Fibroblast of peridontal ligament (primary cell): ENCODE data around the gene TMEM144.

Experiments used
- DNase-seq: peaks from one replicate; pipeline ENCODE4 v3.0.0-alpha.2; 2010; ENCODE audit errors: extremely low read depth

Gene TMEM144

DNA sequence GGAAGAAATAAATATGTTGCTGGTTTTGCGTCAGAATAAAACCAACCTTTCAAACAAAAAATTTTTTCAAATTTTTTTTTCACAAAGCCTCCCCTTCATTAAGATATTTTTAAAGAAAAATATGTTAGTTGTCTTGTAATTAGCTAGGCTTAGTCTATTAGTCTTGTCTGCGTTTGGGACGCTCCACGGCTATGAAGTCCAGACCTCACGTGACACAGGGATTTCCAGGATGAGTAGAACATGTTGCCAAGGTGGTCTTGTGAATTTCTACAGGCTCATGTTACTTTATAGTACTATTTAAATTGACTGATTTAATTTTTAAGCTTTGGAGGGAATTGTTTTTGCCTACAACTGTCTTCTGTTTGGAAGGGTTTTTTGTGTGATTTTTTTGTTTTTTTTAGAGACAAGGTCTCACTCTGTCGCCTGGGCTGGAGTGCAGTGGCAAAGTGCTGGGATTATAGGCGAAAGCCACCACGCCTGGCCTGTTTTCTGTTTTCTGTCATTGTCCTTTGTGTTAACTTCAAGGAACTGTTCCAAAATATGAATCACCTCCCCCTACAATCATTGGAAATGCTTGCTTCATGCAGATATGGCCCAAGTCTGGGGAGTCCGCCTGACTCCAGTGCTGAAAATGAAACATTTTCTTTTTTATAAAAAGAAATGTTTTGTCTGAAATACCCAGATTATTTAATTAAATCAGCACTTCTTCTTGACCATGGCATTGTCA is 26.2 kb downstream of the TMEM144 start:
- DNase-seq, result no peak

DNA sequence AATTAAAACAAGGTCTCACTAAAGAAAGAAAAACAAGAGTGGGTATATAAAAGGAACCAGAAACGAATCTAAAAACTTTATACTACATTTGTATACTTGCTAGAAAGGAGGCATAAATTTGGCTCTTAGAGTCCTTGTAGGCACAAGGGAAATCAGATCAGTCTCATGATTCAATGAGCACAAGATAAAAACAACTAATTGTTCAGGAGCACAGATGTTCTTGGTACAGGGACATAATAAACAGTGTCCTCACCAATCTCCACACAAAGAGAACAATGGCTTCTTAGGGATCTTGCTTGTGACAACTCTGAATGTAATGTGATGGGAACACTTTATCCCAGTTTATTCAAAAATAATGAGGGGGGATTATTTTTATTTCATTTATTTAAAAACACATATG is 28.3 kb downstream of the TMEM144 start:
- no peak for DNase-seq

DNA sequence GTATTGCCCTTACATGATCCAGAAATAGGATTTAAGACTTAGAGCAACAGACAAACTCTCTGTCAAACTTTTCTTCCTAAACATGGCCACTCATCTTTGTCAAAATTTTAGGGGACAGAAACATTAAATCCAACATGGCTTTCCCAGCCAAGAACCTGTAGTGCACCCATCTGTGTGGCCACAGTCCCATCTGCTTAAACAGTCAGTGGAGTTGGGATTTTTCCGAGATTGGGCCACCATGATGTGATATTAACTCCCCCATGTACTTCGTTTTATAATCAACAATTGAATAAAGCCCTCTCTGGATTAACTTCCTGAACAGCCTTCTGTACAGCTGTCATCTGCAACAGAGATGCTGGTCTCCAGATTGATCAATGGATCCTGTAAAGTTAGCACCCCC is 28.9 kb downstream of the TMEM144 start:
- no peak for DNase-seq

DNA sequence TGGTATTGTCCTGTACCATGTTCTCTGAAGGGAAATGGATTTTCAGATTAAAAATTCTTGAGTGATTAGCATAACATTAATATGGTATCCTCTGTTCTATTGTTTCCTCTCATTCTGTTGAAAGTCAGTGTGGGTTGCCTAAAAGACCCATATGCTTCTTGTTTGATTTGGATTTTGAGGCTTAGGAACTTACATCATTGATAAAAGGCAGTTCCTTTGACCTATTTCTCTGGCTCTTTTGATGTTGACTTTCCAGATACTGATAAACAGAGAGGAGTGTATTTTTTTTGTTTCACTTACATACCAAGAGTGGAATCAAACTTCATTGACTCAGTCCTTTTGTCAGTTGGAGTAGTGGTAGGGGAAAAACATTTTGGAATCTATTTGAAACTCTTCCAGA is 32.8 kb downstream of the TMEM144 start:
- no peak for DNase-seq

DNA sequence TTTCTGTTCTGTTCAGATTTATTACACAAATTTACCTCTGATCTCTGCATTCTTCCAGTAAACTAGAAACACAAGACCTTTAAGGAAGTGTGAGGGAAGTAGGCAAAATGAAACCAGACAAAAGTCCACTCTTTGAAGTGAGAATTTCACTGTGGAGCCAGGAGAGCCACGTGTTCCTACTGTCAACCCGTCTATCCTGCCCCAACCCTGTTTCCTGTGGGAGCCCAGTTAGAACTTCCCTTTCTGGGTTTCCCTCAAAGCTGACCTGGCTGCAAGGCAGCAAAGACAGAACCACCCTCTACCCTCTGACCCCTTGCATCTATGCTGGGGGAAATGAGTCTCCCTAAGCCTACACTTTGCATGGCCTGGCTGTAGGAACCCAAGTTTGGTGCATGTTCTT is 40.0 kb downstream of the TMEM144 start:
- DNase-seq, result no peak

DNA sequence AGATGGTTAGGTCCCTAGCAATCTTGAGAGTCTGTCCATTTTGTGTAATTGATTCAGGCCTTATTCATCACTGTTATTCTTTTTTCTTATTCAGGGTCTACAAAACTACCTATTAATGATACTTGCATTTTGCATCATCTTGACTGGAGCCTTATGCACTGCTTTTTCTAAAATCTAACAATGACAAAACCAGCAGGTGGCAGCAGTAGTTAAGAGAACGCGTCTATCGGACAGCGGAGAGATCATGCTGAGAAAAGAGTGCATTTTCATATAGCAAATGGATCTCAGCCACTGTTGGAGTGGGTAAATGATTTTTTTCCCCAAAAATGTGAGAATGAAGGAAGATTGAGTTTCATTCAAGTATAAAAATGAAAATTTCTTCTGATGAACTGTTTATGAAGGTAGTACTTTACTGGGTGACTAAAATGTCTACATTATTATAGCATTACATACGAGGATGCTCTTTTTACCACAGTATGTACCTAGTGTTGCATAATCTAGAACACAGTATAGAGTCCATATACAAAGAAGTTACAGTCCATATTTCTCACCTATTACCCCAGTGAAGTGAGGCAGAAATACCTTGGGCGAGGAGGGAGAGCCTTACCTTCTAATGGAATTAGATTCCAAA is 43.2 kb downstream of the TMEM144 start:
- peak; percentile 78 for DNase-seq

DNA sequence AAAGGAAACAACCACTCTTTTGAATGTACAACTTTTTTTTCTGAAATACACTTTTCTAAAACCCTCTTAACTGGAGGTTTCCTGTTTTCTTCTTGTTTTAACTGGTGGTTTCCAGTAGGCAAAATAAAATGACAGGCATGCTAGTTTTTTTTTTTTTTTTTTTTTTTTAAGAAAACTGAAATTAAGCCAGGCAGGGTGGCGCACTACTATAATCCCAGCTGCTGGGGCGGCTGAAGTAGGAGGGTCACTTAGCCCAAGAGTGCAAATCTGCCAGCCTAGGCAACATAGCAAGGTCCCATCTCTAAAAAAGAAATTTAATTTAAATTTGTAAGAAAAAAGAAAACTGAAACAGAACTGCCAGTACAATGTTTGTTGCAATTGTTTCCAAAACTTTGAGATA is 44.0 kb downstream of the TMEM144 start:
- peak; percentile 9 for DNase-seq

DNA sequence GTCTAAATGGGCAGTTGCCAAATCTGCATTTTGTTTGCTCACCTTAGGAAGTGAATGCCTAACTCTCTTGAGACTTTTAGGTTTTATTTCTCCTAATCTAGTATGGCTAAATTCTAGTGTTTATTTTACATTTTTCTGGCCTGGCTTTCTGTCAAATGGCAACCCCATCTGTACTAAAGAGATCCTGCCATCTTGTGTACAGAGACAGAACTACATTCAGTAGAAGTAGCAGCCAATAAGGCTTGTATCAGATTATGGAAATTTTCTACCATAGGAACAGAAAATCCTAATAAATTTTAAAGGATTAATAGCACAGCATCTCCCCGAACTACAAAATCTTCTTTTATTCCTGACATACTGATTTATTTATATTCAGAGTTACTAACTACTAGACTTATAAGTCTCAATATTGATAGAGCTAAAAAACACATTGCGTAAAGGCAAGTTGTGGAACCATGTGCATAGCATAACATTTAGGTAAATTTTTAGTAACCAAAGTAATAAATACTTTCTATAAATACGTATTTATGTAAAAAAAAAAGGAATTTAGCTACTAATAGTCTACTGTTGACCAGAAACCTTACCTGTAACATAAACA is 45.5 kb downstream of the TMEM144 start:
- DNase-seq, result peak; percentile 79

DNA sequence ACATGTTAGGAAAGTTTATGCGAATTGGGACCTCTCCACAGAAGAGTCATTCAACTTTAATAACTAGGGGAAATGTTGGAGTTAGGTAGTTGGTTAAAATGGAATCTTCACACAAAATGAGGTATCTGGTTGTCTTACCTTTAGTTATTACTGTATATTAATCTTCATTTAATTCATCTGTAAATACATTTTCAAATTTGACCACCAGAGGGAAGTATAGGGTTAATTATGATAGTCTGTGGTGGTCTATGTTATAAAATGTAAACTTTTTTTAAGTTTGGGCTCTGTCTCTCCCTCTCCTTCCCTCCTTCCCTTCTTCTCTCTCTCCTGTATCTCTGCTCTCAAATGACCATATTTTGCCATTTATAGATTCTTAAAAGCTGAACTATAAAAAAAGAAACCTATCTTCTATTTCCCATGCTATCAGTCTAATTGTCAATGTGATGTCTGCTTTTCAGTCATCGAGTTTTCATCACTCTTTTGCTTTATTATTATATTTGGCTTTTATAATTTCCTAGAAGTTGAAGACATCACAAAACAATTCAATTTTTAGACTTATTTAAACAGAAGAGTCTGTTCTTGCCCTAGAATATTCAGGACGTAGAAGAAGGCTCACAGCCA is 49.8 kb downstream of the TMEM144 start:
- peak; percentile 73 for DNase-seq

DNA sequence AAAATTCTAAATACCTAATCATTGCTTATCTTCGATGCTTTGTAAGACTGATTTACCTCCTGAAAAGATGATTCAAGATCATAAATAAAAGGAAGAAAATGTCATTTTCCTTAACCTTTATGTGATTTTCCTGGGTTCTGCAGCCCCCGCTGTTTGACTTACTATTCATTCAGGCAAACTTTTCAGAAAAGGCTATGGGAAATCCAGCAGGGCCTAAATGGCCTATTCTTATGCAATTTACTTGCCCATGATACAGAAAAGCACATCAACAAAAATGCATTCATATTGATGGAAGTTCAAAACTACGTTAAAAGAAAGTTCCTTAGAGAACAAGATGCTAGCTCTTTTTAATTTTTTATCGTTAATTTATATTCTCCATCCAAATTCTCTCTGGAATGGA is 51.2 kb downstream of the TMEM144 start:
- no peak for DNase-seq

DNA sequence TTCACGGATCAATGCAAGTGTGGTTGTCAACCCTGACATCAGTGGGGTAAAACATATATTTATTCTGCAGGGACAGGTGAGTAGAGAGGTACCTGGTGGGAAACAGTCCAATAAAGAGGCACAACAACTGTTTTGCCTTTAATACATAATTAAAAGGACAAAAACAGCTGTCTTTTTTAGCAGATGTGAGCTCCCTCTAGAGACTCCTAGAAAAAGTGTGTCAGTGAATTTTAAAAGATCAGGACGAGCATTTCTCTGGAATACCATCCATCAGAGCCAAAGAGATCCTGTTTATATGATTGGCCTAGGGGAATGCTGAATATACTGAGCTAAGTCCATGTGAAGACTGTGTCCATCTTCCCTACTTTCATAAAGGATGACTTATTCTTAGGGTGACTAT is 58.3 kb downstream of the TMEM144 start:
- DNase-seq, result no peak

DNA sequence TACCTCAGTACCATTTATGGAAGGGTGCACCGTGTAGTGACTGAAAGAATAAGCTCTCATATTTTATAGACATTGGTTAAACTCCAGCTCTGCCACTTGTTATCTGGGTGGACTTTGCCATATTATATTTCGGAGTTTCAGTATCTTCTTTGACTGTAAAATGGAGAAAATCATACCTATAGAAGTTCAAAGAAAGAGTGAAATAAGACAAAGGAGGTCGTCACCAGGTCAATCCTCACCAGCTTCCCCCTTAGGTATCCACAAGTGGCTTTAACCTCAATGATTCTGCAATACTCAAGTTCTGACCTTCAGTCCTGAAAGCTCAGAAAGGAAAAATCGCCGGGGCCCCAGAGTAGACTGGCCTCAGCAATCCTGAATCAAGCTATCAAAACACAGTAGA is 64.3 kb downstream of the TMEM144 start:
- DNase-seq, result no peak

DNA sequence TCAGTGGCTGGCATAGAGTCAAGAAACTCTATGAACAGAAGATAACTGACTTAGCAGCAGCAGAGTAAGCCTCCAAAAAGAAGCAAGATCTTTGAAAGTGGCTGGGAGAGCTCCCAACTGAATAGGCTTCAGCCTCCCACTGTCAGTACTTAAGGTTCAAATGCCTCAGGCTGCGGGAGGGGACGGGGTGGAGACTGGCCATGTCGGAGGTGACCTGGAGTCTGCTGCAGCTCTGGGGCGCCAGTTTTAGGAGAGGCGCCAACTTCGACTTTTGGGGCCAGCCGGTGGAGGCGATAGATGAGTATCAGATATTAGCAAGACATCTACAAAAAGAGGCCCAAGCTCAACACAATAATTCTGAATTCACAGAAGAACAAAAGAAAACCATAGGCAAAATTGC is 67.3 kb downstream of the TMEM144 start:
- DNase-seq, result no peak

DNA sequence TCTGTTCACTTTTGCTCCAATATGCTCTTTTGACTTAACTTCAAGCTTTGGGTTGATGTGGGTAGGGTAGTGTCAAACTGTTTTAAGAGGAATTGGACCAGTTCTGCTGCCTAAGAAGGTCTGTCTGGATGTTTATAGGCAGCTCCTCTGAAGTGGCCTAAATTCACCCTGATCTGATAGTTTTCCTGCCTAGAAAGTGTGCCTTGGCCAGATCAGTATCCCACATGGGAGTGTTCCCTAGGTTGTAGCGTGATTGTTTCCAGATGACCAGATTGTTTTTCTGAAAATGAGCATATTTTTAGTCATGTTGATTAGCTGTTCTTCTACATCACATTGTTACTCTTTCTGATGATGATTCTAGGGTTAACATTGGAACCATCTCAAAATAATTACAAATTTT is 68.8 kb downstream of the TMEM144 start:
- peak; percentile 74 for DNase-seq

DNA sequence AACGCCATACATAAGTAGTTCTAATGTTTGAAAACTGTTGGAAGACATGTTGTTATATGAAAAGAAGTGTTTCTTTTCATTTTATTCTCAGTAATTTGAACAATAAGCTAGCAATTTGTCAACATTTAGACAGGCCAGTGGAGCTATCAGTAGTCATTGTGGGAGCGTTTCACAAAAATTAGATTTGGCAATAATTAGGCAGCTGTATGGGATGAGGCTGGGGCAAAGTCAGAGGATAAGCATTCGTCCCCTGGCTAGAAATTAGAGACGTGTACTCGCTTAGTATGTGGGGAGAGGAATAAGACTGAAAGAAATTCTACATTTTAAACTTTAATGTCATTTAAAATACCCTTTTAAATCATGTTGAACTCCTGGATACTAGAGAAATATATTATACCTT is 70.6 kb downstream of the TMEM144 start:
- peak; percentile 35 for DNase-seq

DNA sequence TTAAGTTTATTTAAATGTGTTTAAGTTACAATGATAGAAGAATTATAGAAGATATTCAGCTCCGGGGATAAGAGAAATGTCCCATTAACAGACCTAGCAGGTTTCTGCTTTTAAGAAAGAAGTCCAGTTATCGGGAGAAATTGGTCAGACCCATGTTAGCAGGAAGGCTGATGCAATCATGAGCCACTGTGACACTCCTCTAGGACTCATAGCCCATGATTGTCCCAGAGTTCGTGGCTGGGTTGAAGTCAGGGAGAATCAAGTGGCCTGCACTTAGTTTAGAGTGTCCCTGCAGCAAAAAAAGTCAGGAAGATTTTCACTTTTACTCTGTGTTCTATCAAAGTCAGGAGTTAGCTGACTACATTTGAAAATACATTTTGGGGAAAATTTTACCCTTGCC is 72.0 kb downstream of the TMEM144 start:
- DNase-seq, result peak; percentile 42

DNA sequence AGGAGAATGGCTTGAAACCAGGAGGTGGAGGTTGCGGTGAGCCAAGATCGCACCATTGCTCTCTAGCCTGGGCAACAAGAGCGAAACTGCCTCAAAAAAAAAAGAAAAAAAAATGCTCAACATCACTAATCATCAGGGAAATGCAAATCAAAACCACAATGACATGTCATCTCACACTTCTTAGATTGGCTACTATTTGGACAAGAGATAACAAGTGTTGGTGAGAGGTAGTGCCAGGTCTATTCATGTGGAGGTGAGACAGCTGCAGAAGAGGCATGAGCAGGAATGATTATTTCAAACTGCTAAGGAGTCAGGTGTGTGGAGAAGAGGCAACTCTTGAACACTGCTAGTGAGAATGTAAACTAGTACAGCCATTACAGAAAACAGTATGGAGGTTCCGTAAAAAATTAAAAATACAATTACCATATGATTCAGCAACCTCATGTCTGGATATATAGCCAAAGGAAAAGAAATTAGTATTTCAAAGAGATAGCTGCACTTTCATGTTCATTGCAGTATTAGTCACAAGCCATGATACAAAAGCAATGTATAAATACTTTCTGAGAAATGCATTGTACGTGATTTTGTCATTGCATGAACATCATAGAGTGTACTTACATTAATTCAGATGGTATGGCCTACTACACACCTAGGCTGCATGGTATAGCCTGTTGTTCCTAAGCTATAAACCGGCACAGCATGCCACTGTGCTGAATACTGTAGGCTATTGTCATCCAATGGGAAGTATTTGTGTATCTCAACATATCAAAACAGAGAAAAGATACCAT is 75.3 kb downstream of the TMEM144 start:
- no peak for DNase-seq

DNA sequence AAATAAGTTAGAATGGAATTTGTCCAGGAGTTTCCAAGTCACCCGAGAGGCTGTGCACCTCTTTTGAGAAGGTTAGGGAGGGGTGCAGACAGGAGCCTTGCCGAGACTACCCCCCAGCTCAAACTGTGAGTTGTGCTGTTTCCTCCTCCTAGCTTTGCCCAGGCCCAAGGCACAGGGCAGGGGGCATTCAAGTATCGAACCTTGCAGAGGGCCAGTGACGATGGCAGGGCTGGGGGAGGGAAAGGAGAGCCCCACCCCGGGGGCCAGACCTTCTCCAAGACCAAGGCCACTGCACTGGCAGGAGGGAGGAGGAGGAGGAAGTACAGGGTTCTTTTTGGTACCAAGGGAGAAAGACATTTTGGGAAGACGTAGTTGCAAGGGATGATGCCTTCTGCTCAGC is 80.6 kb downstream of the TMEM144 start:
- DNase-seq, result no peak

DNA sequence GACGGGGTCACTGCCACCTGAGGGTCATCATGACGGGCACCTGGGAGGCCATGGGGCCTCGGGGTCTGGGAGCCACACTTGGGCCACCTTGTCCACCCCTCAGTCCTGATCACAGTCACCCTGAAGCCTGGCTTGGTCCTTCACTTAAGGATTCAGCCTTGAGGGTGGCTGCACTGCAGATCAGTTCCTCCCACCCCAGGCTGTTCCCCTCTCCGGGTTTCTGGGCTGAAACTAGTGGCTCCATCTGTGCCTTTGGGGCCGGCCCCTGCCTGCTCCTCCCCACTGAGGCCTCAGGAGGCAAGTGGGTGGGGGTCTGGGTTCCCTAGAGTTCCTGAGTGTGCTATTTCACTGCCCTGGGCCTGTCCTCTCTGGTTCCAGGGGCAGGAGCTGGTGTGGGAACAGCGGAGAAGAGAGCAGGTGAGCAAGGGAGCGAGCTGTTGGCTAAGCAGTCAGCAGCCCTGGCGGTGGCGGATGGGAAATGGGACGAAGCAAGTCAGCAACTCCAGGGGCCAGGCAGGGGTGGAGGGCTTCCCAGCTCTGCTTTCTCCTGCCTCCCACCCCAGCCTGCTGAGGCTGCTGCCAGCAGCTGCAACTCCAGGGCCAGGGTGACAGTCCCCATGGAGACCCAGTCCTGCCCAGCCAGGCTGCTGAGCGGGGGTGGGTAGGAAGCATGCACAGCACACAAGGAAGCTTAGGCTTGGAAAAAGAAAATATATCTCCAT is 81.2 kb downstream of the TMEM144 start:
- no peak for DNase-seq

DNA sequence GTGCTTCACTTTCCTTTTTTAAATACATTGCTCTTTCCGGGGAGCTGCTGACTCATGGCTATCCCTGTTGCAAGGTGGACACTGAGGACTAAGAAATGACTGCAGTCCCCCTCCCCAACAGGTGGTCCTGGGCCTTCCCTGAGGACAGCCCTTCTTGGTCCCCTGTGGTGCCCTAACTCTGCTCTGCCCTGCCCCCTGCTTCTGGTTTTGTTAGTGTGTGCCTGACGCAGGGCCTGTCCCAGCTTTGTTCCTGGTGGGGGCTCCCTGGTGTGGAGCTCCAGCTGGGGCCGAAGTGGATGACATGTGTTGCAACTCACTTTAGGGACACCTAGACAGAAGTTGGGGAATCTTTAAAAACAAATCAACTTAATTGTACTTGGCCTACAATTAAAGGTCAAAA is 81.9 kb downstream of the TMEM144 start:
- no peak for DNase-seq

DNA sequence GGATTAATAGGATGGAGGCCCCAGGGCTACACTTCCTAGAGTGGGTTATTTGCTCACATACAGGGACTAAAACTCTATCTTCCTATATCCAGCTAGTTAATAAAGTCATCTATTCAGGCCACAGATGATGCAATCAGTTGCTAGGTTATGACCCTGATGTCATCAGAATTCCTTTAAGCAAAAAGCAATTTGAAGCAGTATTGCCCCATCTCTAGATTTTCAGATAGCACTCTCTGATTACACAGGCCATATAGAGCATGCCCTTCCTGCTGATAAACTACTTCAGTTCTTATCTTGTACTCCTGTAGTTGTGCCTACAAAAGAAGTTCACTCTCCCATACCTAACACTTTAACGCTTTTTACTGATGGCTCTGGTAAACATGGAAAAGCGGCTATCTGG is 84.8 kb downstream of the TMEM144 start:
- no peak for DNase-seq

DNA sequence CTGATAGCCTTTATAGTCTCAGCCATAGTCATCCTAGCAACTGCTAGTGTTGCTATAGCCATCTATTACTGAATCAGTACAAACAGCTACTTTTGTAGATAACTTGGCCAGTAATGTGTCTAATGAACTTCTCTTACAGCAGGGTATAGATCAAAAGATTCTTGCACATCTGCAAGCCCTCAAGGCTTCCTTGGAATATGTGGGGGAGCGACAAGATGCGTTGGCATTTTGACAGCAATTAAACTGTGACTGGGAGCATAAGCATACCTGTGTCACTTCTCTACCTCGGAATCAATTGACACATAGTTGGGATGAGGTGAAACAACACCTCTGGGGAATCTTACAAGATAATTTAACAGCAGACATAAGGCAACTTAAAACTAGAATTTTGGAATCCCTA is 87.6 kb downstream of the TMEM144 start:
- no peak for DNase-seq
